RWPE2 (cell line): ENCODE data around the gene NAV2.

Experiments
- ATAC-seq: fragments of 200-7000 bp; cut with Tn5 transposase; 3 replicates; pipeline ENCODE4 v1.9.1; 2021; ENCODE audit warnings: low read depth
- DNase-seq: peaks from one replicate; pipeline ENCODE4 v3.0.0-alpha.2; 2020; ENCODE audit warnings: low spot score
- H3K27ac ChIP-seq: fragments of 450-650 bp; 2 replicates; pipeline ENCODE4 v1.5.1; 2017; ENCODE audit warnings: mild to moderate bottlenecking; ENCODE audit not compliant: poor library complexity, severe bottlenecking
- H3K27me3 ChIP-seq: fragments of 250-450 bp; sonication (Bioruptor Pico); 2 replicates; pipeline ENCODE4 v1.5.1; 2021; ENCODE audit warnings: mild to moderate bottlenecking, moderate library complexity; ENCODE audit not compliant: insufficient read depth, poor library complexity, severe bottlenecking
- H3K36me3 ChIP-seq: fragments of 250-450 bp; sonication (Bioruptor Pico); 2 replicates; pipeline ENCODE4 v1.5.1; 2020; ENCODE audit warnings: low read depth, mild to moderate bottlenecking, moderate library complexity
- H3K4me1 ChIP-seq: fragments of 250-450 bp; sonication (Bioruptor Pico); 2 replicates; pipeline ENCODE4 v1.5.1; 2021; ENCODE audit warnings: mild to moderate bottlenecking, moderate library complexity; ENCODE audit not compliant: insufficient read depth, poor library complexity, severe bottlenecking
- H3K4me3 ChIP-seq: fragments of 250-450 bp; sonication (Bioruptor Pico); 2 replicates; pipeline ENCODE4 v1.5.1; 2021; ENCODE audit warnings: mild to moderate bottlenecking, moderate library complexity; ENCODE audit not compliant: severe bottlenecking
- H3K9me3 ChIP-seq: fragments of 250-450 bp; sonication (Bioruptor Pico); 2 replicates; pipeline ENCODE4 v1.5.1; 2021; ENCODE audit warnings: mild to moderate bottlenecking, moderate library complexity; ENCODE audit not compliant: severe bottlenecking
- TF ChIP-seq, protein P1 (sequence below): fragments of 450-650 bp; IDR thresholded peaks from one replicate; pipeline ENCODE4 v1.5.1; 2017; ENCODE audit warnings: mild to moderate bottlenecking, moderate library complexity; ENCODE audit not compliant: poor library complexity, severe bottlenecking

Gene NAV2

DNA sequence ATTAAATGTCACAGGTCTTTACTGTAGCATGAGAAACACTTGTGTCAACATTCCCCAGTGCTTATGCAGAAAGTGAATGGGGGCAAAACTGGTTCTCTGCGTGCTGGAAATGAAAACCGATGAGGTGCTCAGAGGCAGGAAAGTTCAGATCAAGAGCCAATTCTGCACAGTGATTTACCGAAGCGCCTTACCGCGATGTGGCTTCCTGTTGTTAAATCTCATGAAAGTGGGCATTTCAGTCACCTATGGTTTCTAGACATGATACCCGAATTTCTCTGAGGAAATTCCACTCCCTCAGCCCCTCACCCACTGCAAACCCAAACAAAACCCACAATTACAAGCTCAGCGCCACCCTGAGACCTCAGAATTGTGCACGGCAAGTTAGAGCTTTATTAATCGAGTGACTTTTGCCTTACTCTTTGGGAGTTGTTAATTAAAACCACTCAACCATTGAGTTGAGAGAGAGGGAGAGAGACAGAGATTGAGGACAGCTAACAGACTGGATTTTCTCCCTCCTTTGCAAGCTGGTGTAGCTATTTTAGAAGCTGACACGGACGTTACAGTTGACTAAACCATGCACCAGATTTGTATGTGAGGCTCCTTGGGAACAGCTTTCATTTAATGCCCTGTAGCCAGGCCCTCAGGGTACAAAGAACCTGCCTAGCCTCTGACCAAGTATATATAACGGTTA, 251.2 kb downstream of the NAV2 start:
- DNase-seq (no peak), ATAC-seq (no peak)
- Histone ChIP-seq H3K4me3 (no peak overlapping the region), H3K27ac (no peak overlapping the region), H3K9me3 (no peaks in the 10 kb centered on the region), H3K27me3 (no peaks in the 10 kb centered on the region), H3K36me3 (no peaks in the 10 kb centered on the region), H3K4me1 (no peaks in the 10 kb centered on the region)
- TF ChIP-seq, protein P1, sequence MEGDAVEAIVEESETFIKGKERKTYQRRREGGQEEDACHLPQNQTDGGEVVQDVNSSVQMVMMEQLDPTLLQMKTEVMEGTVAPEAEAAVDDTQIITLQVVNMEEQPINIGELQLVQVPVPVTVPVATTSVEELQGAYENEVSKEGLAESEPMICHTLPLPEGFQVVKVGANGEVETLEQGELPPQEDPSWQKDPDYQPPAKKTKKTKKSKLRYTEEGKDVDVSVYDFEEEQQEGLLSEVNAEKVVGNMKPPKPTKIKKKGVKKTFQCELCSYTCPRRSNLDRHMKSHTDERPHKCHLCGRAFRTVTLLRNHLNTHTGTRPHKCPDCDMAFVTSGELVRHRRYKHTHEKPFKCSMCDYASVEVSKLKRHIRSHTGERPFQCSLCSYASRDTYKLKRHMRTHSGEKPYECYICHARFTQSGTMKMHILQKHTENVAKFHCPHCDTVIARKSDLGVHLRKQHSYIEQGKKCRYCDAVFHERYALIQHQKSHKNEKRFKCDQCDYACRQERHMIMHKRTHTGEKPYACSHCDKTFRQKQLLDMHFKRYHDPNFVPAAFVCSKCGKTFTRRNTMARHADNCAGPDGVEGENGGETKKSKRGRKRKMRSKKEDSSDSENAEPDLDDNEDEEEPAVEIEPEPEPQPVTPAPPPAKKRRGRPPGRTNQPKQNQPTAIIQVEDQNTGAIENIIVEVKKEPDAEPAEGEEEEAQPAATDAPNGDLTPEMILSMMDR, result no peak

DNA sequence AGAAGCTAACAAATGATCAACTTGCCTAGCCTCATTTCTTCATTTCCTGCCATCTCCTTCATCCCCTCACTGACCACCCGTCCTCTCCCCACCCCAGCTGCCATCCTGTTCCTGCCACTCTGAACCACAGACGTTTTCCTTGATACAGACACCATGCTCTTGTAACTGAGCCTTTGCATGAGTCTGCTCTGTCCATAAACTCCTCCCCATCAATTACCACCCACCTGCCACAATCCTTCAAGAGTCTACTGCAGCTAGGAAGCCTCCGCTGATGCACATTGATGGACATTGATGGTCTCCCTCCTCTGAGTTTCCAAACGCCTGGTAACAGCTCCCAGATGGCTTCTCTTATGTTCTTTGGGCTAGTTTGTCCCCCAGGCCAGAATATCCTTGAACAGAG, 253.8 kb downstream of the NAV2 start:
- no peaks in the 10 kb centered on the region for H3K27me3 ChIP-seq
- H3K36me3 ChIP-seq, result no peaks in the 10 kb centered on the region
- no peak overlapping the region for H3K27ac ChIP-seq
- no peaks in the 10 kb centered on the region for H3K9me3 ChIP-seq
- H3K4me1 ChIP-seq, result no peaks in the 10 kb centered on the region
- TF ChIP-seq, protein P1, result no peak
- ATAC-seq (no peak), DNase-seq (no peak)
- no peak overlapping the region for H3K4me3 ChIP-seq

DNA sequence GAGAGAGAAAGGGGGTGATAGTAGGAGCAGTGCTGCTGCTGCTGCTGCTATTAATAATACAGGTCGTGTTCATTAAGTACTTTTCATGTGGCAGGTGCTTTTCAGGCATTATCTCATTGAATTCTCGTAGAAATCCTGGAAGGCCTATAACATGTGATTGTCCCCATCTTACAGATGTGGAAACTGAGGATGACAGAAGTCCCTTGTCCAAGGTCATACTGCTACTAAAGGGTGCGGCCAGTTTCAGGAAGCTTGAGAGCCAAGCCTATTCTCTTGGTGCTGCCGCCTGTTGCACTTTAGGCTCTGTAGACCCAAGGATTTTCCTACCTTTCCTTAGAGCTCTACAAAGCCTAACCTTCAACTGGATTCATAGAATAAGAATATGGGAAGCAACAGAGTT, 254.3 kb downstream of the NAV2 start:
- no peak for ATAC-seq
- Histone ChIP-seq H3K36me3 (no peaks in the 10 kb centered on the region), H3K27me3 (no peaks in the 10 kb centered on the region), H3K27ac (no peak overlapping the region), H3K4me3 (no peak overlapping the region), H3K4me1 (no peaks in the 10 kb centered on the region), H3K9me3 (no peaks in the 10 kb centered on the region)
- TF ChIP-seq, protein P1, result no peak
- no peak for DNase-seq

DNA sequence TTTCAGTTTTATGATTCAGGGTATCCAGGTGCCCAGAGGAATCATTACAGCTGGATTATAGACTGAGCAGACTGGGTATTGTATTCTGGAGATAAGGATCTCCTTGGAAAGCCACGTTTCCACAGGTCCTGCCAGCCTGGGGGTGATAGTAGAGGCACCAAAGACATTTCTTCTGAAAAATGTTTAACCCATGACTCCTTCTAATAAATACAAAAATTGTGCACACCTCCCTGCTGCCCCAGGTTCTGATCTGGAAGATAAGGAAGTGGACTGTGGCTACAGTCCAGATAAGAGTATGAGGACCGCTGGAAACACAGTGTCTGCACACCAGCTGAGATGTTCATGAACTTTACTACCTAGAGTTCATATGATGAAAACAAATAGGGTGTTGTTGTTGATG, 255.2 kb downstream of the NAV2 start:
- Histone ChIP-seq H3K4me3 (no peak overlapping the region), H3K9me3 (no peaks in the 10 kb centered on the region), H3K36me3 (no peaks in the 10 kb centered on the region), H3K27me3 (no peaks in the 10 kb centered on the region), H3K27ac (no peak overlapping the region), H3K4me1 (no peaks in the 10 kb centered on the region)
- TF ChIP-seq, protein P1, result no peak
- DNase-seq, result no peak
- no peak for ATAC-seq

DNA sequence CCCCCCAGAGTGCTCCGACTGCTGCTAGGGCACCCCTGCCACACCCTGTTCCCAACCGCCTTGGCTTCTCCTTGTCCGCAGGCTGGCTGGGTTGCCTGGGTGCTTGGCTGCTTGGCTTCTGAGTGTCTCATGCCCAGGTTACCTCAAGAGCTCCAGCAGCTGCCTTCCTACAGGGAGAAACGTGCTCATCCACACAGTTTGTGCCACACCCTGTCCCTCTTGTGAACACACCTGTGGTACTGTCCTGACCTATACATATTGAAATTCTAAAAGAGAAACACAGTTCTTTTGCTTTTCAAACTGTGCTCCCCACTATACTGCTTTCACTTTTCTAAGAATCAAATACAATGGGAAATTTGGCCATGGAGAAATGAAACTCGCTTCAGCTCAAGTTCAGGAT, 256.2 kb downstream of the NAV2 start:
- DNase-seq (no peak), ATAC-seq (no peak)
- Histone ChIP-seq H3K27ac (no peak overlapping the region), H3K4me1 (no peaks in the 10 kb centered on the region), H3K36me3 (no peaks in the 10 kb centered on the region), H3K27me3 (no peaks in the 10 kb centered on the region), H3K9me3 (no peaks in the 10 kb centered on the region), H3K4me3 (no peak overlapping the region)
- TF ChIP-seq, protein P1, result no peak
